Fibroblast of pulmonary artery (primary cell): Measurements from ENCODE around the gene RPS19.
"Not testable (repeated sequence)": the region's sequence is repeated elsewhere in the genome, so short reads cannot be mapped to it uniquely, and the experiment has no call there.

Experiments
- DNase-seq: peaks from one replicate; pipeline ENCODE4 v3.0.0-alpha.2; 2010; ENCODE audit warnings: low read depth
- H3K4me3 ChIP-seq: replicated peaks from 2 replicates; pipeline ENCODE4 v1.5.1; 2011; ENCODE audit warnings: low read depth, mild to moderate bottlenecking, control low read depth, low read length, moderate library complexity
- CTCF ChIP-seq: IDR thresholded peaks from 2 replicates; pipeline ENCODE4 v1.5.1; 2011; ENCODE audit warnings: mild to moderate bottlenecking, control low read depth, low read length, inconsistent platforms; ENCODE audit errors: missing control alignments

RPS19 gene

GRCh38 chr19:41910240-41910991 lies 50.4 kb downstream of the RPS19 start:
- no peak for TF ChIP-seq CTCF
- no peak for DNase-seq
- H3K4me3 ChIP-seq: no peak overlapping the region

- no peak overlapping the region for H3K4me3 ChIP-seq
- DNase-seq: no peak
- no peak for TF ChIP-seq CTCF
Measured at GRCh38 chr19:41910992-41911888, 51.2 kb downstream of the RPS19 start.

- no peak for TF ChIP-seq CTCF
- DNase-seq: no peak
- no peak overlapping the region for H3K4me3 ChIP-seq
Measured at GRCh38 chr19:41911889-41912731, 52.1 kb downstream of the RPS19 start.

- DNase-seq: no peak
- no peak overlapping the region for H3K4me3 ChIP-seq
- no peak for TF ChIP-seq CTCF
Measured at GRCh38 chr19:41912899-41913537, 53.0 kb downstream of the RPS19 start.

- no peak for TF ChIP-seq CTCF
- DNase-seq: no peak
- H3K4me3 ChIP-seq: no peak overlapping the region
Measured at GRCh38 chr19:41913538-41914423, 53.7 kb downstream of the RPS19 start.

- not testable (repeated sequence) for H3K4me3 ChIP-seq, DNase-seq
Measured at GRCh38 chr19:41914424-41914834, 54.4 kb downstream of the RPS19 start.
